NCI-H2196 (cell line): ENCODE data around the gene ALLC.
A peak's percentile ranks its signal among the peaks of the same experiment; 100 is the strongest.
"Not testable (repeated sequence)": the region's sequence is repeated elsewhere in the genome, so short reads cannot be mapped to it uniquely, and the experiment has no call there.

ENCODE experiments used
- DNase-seq: peaks from one replicate; lab custom pipeline; 2025; ENCODE audit not compliant: unreplicated experiment; lab: John Stamatoyannopoulos, UW

Gene ALLC

GRCh38 chr2:3657881-3658280 is at the start of gene ALLC:
Gene ALLC, plus strand, starts transcription at chr2:3658200. Its CDS starts 12,958 bp downstream, at chr2:3671158.
- no peak for DNase-seq

- DNase-seq: peak; percentile 46
Measured at GRCh38 chr2:3608373-3609278, 49.4 kb upstream of the ALLC start.

GRCh38 chr2:3609279-3609673 is 48.7 kb upstream of the ALLC start:
- peak; percentile 31 for DNase-seq

GRCh38 chr2:3610415-3610814 is 47.6 kb upstream of the ALLC start:
- no peak for DNase-seq

DNA sequence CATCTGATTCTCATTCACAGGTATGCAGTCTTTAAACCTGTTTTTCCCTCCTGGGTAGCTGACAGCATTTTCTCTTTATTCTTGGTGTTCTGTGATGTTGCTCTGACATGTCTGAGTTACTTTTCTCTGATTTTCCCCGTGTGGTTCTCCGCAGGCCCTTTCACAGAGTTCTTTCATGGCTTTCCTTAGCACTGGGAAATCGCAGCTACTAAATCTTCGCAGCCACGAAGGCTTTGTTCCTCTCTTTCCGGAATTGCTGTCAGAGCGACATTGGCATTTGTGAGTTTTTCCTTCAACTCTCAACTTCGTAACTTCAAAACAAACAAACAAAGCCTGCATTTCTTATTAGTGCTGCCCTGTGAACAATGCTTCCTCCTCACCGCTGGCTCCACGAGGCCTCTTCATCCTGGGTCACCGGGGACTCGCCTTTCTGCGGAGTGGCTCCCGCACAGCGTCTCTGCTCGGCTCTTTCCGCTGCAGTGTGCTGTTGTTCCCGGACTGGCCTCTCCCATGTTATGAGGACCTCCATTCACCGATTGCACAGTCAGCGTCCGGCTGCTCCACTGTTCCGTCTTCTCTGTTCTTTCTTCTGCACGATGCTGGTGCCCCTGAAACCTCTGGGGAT is 47.0 kb upstream of the ALLC start:
- no peak for DNase-seq

- DNase-seq: no peak
Measured at GRCh38 chr2:3611589-3611988, 46.4 kb upstream of the ALLC start.

DNA sequence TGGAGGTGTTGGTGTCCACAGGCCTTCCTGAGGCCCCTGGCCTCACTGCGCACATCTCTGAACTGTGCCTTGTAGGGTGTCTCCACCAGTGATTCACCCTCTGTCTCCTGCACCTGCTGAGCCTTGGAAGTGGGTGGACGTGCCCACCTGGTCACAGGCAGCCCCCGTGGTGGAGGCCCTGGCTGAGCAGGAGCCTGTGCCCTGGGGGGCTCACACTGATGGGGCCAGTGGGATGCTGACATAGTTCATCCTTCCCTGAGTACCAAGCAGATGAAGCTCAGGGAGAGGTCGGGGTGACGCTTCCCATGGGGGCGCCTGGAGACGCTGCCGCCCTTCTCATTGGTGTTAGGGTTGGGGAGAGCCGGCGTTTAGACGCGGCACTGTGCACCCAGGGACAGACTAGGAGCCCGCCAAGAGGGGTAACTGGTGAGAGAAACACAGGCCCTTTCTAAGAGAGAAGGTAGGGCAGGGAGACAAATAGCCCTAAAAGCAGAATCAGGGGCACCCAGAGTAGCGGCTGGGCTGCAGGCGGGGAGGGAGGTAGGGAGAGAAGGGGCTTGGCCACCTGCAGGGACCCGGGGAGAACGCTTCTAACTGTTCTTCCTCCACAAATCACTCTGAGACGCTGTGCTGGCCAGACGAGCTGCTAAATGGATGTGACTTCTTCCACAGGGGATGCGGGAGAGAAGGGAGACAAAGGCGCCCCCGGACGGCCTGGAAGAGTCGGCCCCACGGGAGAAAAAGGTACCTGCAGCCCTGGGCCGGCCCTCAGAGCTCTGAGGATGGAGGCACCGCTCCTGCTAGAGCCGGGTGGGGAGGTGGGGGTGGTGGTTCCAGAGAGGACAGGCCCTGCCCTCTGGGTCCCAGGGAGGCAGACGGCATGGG is 45.1 kb upstream of the ALLC start:
- no peak for DNase-seq

DNA sequence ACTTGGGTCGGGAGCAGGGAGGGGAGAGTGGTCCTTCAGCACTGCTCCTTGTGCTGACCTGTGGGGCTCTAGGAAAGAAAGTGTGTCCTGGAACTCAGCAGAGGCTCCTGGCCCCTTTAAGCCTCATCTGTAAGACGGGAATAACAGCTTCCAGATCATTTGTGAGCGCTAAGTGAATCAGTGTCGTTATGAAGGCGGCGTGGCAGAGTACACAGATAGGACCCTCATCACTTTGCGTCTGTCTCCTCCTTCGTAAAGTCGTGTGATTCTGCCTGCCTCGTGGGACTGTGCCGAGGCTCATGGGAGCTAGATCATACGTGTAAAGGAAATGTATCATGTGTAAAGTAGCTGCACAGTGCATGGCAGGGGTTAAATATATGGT is 44.5 kb upstream of the ALLC start:
- DNase-seq: no peak

GRCh38 chr2:3614743-3615142 is 43.3 kb upstream of the ALLC start:
- not testable (repeated sequence) for DNase-seq

DNA sequence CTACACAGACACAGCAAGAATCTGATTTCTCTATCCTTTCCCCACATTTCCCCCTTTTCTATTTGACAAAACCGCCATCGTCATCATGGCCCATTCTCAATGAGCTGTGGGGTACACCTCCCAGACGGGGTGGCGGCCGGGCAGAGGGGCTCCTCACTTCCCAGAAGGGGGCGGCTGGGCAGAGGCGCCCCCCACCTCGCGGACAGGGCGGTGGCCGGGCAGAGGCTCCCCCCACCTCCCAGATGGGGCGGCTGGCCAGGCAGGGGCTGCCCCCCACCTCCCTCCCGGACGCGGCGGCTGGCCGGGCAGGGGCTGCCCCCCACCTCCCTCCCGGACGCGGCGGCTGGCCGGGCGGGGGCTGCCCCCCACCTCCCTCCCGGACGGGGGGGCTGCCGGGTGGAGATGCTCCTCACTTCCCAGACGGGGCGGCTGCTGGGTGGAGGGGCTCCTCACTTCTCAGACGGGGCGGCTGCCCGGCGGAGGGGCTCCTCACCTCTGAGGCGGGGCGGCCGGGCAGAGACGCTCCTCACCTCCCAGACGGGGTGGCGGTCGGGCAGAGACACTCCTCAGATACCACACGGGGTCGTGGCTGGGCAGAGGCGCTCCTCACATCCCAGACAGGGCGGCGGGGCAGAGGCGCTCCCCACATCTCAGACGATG is 42.3 kb upstream of the ALLC start:
- not testable (repeated sequence) for DNase-seq

DNA sequence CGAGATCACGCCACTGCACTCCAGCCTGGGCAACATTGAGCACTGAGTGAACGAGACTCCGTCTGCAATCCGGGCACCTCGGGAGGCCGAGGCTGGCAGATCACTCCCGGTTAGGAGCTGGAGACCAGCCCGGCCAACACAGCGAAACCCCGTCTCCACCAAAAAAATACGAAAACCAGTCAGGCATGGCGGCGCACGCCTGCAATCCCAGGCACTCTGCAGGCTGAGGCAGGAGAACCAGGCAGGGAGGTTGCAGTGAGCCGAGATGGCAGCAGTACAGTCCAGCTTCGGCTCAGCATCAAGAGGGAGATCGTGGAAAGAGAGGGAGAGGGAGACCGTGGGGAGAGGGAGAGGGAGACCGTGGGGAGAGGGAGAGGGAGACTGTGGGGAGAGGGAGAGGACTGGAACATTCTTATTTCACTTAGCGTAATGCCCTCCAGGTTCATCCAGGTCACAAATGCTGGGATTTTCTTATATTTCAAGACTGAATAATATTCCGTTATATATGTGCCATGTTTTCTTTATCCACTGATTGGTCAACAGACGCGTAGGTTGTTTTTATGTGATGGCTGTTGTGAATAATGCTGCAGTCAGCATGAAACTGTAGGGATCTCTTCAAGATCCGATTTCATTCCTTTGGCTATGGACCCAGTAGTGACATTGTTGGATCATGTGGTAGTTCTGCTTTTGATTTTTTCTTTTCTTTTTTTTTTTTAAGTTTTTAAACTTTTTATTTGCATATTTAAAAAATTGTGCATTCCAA is 41.4 kb upstream of the ALLC start:
- DNase-seq: not testable (repeated sequence)

- DNase-seq: no peak
Measured at GRCh38 chr2:3617198-3617890, 40.7 kb upstream of the ALLC start.

GRCh38 chr2:3618367-3618766 is 39.6 kb upstream of the ALLC start:
- no peak for DNase-seq

DNA sequence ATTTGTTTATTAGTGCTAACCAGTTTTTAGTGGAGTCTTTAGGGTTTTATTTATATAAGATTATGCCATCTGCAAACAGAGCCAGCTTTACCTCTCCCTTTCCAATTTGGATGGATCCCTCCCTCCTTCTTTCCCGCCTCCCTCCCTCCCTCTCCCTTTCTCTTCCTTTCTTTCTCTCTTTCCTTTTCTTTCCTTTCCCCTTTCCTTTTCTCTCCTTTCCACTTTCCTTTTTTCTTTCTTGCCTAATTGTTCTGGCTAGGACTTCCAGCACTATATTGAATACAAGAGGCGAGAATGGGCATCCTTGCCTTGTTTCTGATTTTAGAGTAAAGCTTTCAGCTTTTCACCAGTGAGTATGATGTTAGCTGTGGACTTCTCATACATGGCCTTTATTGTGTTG is 39.0 kb upstream of the ALLC start:
- no peak for DNase-seq

DNA sequence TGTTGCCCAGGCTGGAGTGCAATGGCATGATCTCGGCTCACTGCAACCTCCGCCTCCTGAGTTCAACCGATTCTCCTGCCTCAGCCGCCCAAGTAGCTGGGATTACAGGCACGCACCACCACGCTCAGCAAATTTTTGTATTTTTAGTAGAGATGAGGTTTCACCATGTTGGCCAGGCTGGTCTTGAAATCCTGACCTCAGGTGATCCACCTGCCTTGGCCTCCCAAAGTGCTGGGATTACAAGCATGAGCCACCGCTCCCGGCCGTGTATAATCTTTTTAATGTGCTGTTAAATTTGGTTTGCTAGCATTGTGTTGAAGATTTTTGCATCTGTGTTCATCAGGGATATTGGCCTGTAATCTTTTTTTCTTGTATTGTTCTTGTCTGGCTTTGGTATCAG is 38.3 kb upstream of the ALLC start:
- DNase-seq: not testable (repeated sequence)

DNA sequence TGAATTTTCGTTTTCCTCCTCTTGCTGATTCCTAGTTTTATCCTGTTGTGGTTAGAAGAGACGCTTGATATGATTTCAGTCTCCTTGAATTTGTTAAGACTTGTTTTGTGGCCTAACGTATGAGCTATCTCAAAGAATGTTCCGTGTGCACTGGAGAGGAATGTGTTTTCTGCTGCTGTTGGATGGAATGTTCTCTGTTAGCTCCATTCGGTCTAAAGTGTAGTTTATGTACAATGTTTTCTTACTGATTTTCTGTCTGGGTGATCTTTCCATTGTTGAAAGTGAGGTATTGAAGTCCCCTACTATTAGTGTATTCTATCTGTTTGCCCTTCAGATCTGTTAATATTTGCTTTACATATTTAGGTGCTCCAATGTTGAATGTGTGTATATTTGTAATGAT is 37.2 kb upstream of the ALLC start:
- DNase-seq: no peak

- DNase-seq: no peak
Measured at GRCh38 chr2:3622967-3623366, 35.0 kb upstream of the ALLC start.

DNA sequence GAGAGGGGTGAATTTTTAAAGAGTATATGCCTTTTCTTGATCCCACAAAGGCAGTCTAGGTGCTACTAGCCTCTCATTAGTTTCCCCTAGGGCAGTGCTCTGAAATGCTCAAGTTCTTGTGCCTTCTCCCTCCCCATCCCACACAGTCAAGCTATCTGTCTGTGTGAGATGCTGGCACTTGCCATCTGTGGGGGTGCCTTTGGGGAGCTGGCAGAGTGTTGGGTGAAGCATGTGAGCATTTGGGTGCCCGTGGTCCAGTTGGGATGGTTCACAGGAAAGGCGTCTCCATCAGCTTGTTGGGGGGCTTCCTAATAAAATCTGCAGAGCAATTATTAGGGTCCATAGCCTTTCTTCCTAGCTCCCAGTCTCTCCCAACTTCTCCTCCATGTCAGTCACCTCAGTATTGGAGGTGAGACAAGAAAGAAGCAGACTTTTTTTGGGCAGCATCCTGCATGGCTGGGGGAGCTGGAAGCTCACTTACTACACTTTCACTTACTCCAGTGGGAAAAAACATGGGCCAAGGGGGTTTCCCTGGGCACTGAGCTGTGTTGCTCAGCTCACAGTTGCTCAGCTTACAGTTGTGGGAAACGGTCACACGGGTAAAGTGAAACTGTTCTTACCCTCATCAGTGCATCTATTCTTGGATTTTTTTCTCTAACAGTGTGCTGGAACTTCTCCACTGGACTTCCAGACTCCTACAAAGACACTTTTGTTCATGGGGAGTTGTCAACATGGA is 33.8 kb upstream of the ALLC start:
- no peak for DNase-seq

GRCh38 chr2:3625186-3625585 is 32.8 kb upstream of the ALLC start:
- DNase-seq: no peak
